HK-2 (cell line): ENCODE data around the gene ARHGAP27.
"Not testable (repeated sequence)": the region's sequence is repeated elsewhere in the genome, so short reads cannot be mapped to it uniquely, and the experiment has no call there.

Experiments
- DNase-seq: peaks from one replicate; pipeline ENCODE4 v3.0.0-alpha.2; 2018; ENCODE audit not compliant: unreplicated experiment

ARHGAP27 gene

GRCh38 chr17:45361451-45361850 lies 71.2 kb downstream of the ARHGAP27 start:
- no peak for DNase-seq

GRCh38 chr17:45357364-45357997 lies 75.2 kb downstream of the ARHGAP27 start:
- DNase-seq = no peak

- DNase-seq = no peak
These were observed 77.6 kb downstream of the ARHGAP27 start for GRCh38 chr17:45355087-45355486.

GRCh38 chr17:45353043-45353442 lies 79.6 kb downstream of the ARHGAP27 start:
- no peak for DNase-seq

- no peak for DNase-seq
These were observed 80.8 kb downstream of the ARHGAP27 start for GRCh38 chr17:45351831-45352230.

- DNase-seq = no peak
These were observed 85.2 kb downstream of the ARHGAP27 start for GRCh38 chr17:45347444-45347843.

- DNase-seq = no peak
These were observed 86.3 kb downstream of the ARHGAP27 start for GRCh38 chr17:45346216-45347015.

GRCh38 chr17:45345554-45346215 lies 87.0 kb downstream of the ARHGAP27 start:
- DNase-seq = no peak

- DNase-seq = no peak
These were observed 87.5 kb downstream of the ARHGAP27 start for GRCh38 chr17:45345246-45345553.

- DNase-seq = not testable (repeated sequence)
These were observed 88.6 kb downstream of the ARHGAP27 start for GRCh38 chr17:45343967-45344664.
